OCI-LY3 (cell line): ENCODE measurements around the gene SHROOM3.

Source experiments
- H2AFZ ChIP-seq: fragments of 200-600, 300-600 bp; shearing (Covaris generic); 2 replicates; pipeline ENCODE4 v1.6.0; 2014; ENCODE audit warnings: antibody characterized with exemption, low read depth, low read length
- H3K27ac ChIP-seq: fragments of 200-600, 300-600 bp; sonication (generic); 2 replicates; pipeline ENCODE4 v1.5.1; 2014; ENCODE audit warnings: mild to moderate bottlenecking, low read length, moderate library complexity, mixed read lengths
- H3K27me3 ChIP-seq: fragments of 200-600, 300-600 bp; sonication (generic); 2 replicates; pipeline ENCODE4 v1.6.1; 2014; ENCODE audit warnings: low read depth, low read length, mixed read lengths
- H3K36me3 ChIP-seq: fragments of 200-600, 300-600 bp; sonication (generic); replicated peaks from 2 replicates; pipeline ENCODE3; 2014; ENCODE audit warnings: low read depth, low read length, mixed read lengths
- H3K4me1 ChIP-seq: fragments of 300-600, 200-600 bp; sonication (generic); 2 replicates; pipeline ENCODE4 v1.6.1; 2014; ENCODE audit warnings: low read length, mixed read lengths
- H3K4me2 ChIP-seq: fragments of 200-600, 300-600 bp; sonication (generic); 2 replicates; pipeline ENCODE4 v1.6.1; 2014; ENCODE audit warnings: low read length, mixed read lengths
- H3K4me3 ChIP-seq: fragments of 300-600, 200-600 bp; sonication (generic); 2 replicates; pipeline ENCODE4 v1.5.1; 2014; ENCODE audit warnings: antibody characterized with exemption, mild to moderate bottlenecking, low read length, moderate library complexity
- H3K79me2 ChIP-seq: fragments of 300-600, 200-600 bp; shearing (Covaris generic); 2 replicates; pipeline ENCODE4 v1.6.1; 2014; ENCODE audit warnings: mild to moderate bottlenecking, low read length, mixed read lengths
- H3K9ac ChIP-seq: fragments of 300-600, 200-600 bp; shearing (Covaris generic); 2 replicates; pipeline ENCODE4 v1.6.0; 2014; ENCODE audit warnings: mild to moderate bottlenecking, low read length, moderate library complexity
- H3K9me3 ChIP-seq: fragments of 200-600, 300-600 bp; shearing (Covaris generic); 2 replicates; pipeline ENCODE4 v1.6.1; 2014; ENCODE audit warnings: low read length, mixed read lengths; ENCODE audit not compliant: insufficient read depth
- H4K20me1 ChIP-seq: fragments of 200-600, 300-600 bp; sonication (generic); 2 replicates; pipeline ENCODE4 v1.6.1; 2016; ENCODE audit warnings: low read length, mixed read lengths; ENCODE audit not compliant: insufficient read depth
- EZH2phosphoT487 ChIP-seq: fragments of 200-600 bp; shearing (Covaris generic); IDR thresholded peaks from 2 replicates; pipeline ENCODE4 v1.6.1; 2018; ENCODE audit warnings: antibody characterized with exemption, mixed run types, low read depth
- TF ChIP-seq, protein P1 (sequence below): fragments of 200-600, 300-600 bp; sonication (generic); IDR thresholded peaks from 2 replicates; pipeline ENCODE4 v1.5.1; 2014; ENCODE audit warnings: antibody characterized with exemption, low read length, low read depth

Gene SHROOM3

DNA sequence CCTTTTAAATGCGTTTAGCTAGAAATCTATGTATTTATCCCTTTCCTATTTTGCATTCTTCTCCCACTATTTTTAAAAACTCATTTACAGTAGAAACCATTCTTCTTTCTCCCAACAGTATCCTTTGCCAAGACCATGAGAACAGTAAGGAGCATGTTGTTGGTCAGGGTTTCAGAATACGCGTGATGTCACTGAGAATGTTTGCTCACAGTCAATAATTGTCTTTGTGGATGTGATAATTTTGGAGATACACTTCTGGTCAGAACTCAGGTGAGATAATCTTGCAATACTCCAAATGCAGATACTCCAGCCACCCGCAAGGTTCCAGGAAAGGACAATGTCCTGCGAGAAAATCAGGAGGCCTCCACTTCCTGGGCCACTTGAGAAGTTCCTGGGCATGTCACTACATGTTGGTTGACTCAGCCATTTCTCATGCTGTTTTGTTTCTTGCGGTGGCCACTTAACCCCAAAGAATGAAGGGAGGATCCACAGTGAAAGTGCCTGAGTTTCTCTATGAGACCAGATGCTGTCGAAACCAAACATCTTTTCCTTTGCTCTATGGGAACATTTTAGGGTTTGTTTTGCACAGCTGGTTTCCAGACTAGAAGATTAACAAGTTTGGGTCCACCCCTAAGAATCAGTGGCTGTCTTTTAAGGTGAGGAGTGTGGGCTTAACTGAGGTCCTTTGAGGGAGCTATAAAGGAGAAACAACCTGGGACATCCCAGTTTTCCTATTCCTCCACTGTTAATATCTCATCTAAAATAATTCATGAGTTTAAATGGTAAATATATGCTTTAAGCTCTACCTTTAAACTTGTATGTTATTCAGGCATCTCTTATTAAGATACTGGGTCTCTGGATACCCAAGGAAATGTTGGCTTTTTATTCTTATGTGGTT, 346.9 kb downstream of the SHROOM3 start:
- no peaks in the 10 kb centered on the region for H3K36me3 ChIP-seq
- no peak overlapping the region for H3K9ac ChIP-seq
- no peak overlapping the region for H3K27ac ChIP-seq
- no peak overlapping the region for H2AFZ ChIP-seq
- H3K27me3 ChIP-seq: no peaks in the 10 kb centered on the region
- no peaks in the 10 kb centered on the region for H3K9me3 ChIP-seq
- no peak for TF ChIP-seq EZH2phosphoT487
- TF ChIP-seq, protein P1, sequence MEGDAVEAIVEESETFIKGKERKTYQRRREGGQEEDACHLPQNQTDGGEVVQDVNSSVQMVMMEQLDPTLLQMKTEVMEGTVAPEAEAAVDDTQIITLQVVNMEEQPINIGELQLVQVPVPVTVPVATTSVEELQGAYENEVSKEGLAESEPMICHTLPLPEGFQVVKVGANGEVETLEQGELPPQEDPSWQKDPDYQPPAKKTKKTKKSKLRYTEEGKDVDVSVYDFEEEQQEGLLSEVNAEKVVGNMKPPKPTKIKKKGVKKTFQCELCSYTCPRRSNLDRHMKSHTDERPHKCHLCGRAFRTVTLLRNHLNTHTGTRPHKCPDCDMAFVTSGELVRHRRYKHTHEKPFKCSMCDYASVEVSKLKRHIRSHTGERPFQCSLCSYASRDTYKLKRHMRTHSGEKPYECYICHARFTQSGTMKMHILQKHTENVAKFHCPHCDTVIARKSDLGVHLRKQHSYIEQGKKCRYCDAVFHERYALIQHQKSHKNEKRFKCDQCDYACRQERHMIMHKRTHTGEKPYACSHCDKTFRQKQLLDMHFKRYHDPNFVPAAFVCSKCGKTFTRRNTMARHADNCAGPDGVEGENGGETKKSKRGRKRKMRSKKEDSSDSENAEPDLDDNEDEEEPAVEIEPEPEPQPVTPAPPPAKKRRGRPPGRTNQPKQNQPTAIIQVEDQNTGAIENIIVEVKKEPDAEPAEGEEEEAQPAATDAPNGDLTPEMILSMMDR: no peak
- no peaks in the 10 kb centered on the region for H3K79me2 ChIP-seq
- H4K20me1 ChIP-seq: no peaks in the 10 kb centered on the region
- H3K4me1 ChIP-seq: no peaks in the 10 kb centered on the region
- H3K4me2 ChIP-seq: no peak overlapping the region
- no peak overlapping the region for H3K4me3 ChIP-seq

DNA sequence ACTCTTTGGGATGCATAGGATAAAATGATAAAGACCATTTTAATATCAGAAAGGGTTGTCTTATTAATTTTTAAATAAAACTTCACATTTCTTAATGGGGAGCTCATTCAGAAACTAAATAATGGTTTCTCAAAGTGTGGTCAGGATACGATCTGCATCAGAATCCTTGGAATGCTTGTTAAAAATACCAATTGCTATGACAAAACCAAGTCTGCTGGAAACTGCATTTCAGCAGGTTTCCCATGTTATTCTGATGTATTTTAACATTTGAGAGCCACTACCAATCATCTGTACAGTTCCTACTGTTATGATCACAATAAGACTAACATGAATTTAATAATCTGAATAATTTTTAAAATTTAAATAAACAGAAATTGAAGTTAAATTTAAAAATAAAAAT, 347.8 kb downstream of the SHROOM3 start:
- no peaks in the 10 kb centered on the region for H4K20me1 ChIP-seq
- TF ChIP-seq, protein P1: no peak
- no peak for TF ChIP-seq EZH2phosphoT487
- H3K27me3 ChIP-seq: no peaks in the 10 kb centered on the region
- H2AFZ ChIP-seq: no peak overlapping the region
- H3K4me2 ChIP-seq: no peak overlapping the region
- no peak overlapping the region for H3K4me3 ChIP-seq
- no peaks in the 10 kb centered on the region for H3K9me3 ChIP-seq
- H3K79me2 ChIP-seq: no peaks in the 10 kb centered on the region
- H3K9ac ChIP-seq: no peak overlapping the region
- H3K4me1 ChIP-seq: no peaks in the 10 kb centered on the region
- no peak overlapping the region for H3K27ac ChIP-seq
- H3K36me3 ChIP-seq: no peaks in the 10 kb centered on the region

- TF ChIP-seq EZH2phosphoT487: no peak
- TF ChIP-seq, protein P1: no peak
- Histone ChIP-seq H3K4me1 (no peaks in the 10 kb centered on the region), H3K9me3 (no peaks in the 10 kb centered on the region), H3K79me2 (no peaks in the 10 kb centered on the region), H3K27me3 (no peaks in the 10 kb centered on the region), H3K4me3 (no peak overlapping the region), H4K20me1 (no peaks in the 10 kb centered on the region), H3K27ac (no peak overlapping the region), H3K4me2 (no peak overlapping the region), H2AFZ (no peak overlapping the region), H3K9ac (no peak overlapping the region), H3K36me3 (no peaks in the 10 kb centered on the region)
These were observed 348.8 kb downstream of the SHROOM3 start for GRCh38 chr4:76783836-76784235.

- no peaks in the 10 kb centered on the region for H3K4me1 ChIP-seq
- no peaks in the 10 kb centered on the region for H3K36me3 ChIP-seq
- H3K79me2 ChIP-seq: no peaks in the 10 kb centered on the region
- no peaks in the 10 kb centered on the region for H3K9me3 ChIP-seq
- H3K27me3 ChIP-seq: no peaks in the 10 kb centered on the region
- H4K20me1 ChIP-seq: no peaks in the 10 kb centered on the region
- TF ChIP-seq, protein P1: peak; percentile 36
- no peak for TF ChIP-seq EZH2phosphoT487
- no peak overlapping the region for H3K27ac ChIP-seq
- no peak overlapping the region for H3K4me2 ChIP-seq
- H3K4me3 ChIP-seq: no peak overlapping the region
- H3K9ac ChIP-seq: no peak overlapping the region
- H2AFZ ChIP-seq: no peak overlapping the region
These were observed 349.2 kb downstream of the SHROOM3 start for GRCh38 chr4:76784237-76784636.
